ENCODE data around the gene SYT5.

SYT5 gene

DNA sequence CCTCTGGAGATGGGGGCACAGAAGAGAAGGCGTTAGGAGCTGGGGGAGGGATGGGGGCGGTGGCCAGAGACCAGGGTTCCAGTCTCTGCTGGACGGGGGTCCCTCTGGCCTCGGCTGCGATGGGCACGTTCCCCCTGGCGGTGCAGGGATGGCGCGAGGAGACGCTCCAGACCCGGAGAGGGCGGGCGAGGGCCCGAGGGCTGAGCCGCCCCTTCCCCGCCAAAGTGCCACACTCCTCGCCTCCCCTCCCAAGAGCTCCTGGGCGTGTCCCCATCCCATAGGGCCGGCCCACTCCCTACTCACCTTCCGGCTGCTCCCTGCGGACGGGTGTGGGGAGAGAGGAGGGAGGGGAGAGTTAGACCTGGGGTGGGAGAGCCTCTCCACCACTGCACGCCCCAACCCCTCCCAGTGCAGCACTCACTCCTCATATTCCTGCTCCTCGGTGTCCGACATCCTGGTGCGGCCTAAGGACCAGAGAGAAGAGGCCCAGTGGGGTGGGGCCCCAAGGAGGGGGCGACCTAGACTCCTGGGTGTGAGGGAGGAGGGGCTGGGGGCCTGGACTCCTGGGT is 33.3 kb downstream of the SYT5 start:
- DNase-seq (ENCODE audit: low spot score): peak; percentile 83

DNA sequence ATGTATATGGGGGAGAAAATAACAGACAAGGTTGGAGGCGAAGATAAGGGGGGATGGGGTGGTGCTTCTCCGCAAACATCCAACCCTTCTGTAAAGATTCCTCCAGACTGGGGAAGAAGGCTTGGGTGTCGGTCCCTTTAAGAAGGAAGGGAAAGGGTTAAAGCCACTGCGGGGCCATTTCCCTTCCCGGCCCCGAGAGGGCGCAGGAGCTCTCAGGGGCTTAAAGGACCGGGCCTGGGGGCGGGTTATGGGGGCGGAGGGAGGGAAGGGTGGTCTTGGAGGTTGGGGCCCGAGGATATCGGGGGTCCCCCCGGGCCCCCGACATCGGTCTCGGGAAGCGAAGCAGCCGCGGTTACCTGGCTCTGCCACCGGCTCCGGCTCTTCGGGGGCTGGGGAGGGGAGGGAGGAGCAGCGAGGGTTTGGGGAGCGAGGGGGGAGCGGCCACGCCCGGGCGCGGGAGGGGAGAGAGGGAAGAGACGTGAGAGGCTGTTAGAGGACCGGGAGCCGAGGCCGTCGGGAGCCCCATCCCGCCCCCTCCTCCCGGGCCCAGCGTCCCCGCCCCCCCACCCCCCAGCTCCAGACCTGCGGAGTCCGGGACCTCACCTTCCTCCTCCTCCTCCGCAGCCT is 33.9 kb downstream of the SYT5 start:
- no peak for DNase-seq (ENCODE audit: low spot score)

DNA sequence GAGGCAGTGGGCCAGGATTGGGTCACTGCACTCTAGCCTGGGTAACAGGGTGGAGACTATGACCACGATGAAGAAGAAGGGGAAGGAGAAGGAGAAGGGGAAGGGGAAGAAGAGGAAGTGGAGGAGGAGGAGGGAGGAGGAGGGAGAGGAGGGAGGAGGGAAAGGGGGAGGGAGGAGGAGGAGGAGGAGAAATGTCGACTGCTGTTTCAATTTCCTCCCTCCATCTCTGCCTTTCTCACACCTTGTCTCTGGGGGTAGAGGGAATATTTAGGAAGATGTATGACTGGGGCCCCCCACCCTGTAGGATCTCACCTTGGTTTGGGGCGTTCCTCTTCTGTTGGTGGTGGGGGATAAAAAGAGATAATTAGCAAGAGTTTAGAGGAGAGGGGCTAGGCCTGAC is 34.9 kb downstream of the SYT5 start:
- no peak for DNase-seq (ENCODE audit: low spot score)

DNA sequence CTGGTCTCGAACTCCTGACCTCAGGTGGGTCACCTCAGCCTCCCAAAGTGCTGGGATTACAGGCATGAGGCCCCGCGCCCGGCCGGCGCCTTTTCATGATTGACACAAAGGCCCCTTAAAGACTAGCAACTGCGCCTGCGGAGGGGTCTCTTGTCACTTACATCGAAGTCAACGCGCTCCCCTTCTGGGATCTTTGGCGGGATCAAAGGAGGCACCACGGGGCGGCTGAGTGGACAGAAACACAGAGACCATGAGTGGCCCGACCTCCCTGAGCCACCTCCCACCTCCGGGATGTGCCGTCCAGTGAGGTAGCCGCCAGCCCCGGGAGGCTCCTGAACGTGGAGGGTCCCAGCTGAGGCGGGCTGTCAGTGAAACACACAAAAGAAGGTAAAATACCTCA is 38.4 kb downstream of the SYT5 start:
- DNase-seq (ENCODE audit: low spot score): no peak

GRCh38 chr19:55137915-55138314 is 42.2 kb downstream of the SYT5 start:
- no peak for DNase-seq (ENCODE audit: low spot score)

GRCh38 chr19:55136399-55137102 is 43.5 kb downstream of the SYT5 start:
- DNase-seq (ENCODE audit: low spot score): no peak

- DNase-seq (ENCODE audit: low spot score): no peak
Measured at GRCh38 chr19:55134736-55135135, 45.4 kb downstream of the SYT5 start.

DNA sequence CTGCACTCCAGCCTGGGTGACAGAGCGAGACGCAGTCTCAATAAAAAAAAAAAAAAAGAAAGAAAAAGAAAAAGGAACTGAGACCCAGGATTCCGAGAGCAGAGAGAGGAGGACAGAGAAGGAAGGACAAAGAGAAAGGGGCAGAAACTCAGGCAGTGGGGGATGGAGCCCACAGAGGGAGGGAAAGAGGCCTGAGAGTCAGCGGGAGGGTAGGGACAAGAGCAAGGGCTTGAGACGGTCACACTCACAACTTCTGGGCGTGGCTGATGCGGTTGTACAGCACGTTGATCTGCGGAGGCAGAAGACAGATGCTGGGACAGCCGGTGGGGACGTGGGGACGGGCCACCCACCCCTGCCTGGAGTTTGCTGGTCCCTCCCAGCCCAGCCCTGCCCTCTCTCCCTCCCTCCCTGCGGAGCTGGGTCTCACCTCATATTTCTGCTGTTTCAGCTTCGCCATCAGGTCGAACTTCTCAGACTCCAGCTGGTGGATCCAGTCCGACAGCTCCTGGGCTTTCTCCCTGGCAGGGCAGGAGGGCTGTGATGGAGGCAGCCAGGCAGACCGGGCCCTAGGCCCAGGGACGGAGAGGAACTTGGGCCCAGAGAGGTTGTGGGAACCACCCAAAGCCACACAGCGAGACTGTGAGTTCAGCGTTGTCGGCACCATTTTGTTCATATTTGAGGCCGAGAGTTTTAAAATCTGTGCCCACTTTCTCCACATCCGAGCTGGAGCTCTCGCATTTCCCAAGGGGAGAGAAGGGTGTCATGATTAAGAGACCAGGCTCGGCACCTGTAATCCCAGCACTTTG is 46.2 kb downstream of the SYT5 start:
- no peak for DNase-seq (ENCODE audit: low spot score)

DNA sequence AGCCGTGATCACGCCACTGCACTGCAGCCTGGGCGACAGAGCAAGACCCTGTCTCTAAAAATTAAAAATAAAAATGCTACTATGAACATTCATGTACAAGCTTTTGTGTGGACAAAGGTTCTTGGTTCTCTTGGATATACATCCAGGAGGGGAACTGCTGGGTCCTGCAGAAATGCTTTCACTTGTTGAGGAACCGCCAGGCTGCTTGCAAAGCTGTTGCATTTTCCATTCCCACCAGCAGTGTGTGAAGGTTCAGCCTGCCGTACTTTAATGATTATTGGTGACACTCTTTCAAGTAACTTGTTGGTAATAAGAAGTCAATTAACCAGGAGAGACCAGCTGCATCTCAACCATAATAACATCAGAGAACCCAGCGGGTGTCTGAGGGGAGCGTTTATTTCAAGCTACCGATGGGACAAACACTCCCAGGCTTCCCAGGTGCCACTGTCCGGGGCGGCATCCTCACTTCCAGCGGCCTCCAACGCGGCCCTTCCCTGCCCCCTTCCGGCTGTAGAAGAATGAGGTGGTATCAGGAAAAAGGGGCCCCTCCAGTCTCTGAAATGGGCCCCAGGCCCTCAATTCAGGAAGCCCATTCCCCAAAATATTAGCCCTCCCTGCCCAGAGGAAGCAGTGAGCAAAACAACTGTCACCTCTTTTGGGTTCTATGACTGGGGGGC is 47.5 kb downstream of the SYT5 start:
- no peak for DNase-seq (ENCODE audit: low spot score)

DNA sequence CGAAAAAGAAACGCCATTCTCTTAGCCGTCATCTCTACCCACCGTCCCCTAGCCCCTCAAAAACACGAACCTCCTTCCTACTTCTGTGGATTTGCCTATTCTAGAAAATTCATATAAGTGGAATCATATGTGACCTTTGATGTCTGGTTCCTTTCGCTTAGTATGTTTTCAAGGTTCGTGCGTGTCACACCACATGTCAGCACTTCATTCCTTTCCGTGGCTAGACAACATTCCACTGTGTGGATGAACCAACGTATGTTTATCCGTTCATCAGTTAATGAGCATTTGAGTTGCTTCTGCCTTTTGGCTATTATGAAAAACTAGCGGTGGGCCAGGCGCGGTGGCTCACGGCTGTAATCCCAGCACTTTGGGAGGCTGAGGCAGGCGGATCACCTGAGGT is 48.7 kb downstream of the SYT5 start:
- DNase-seq (ENCODE audit: low spot score): no peak

Data from cerebellar cortex (tissue), 1 donor.